A673 (cell line): ENCODE data around the gene UBA5. TPM values are rescaled to one million over a fixed set of nuclear protein-coding genes. Genes with fewer than 3 reads are reported as not detected.

Experiments
- BruUV-seq: library from RNA; stranded (reverse); fragments of 400-500 nt; replicated peaks from 2 replicates; lab custom pipeline; 2021; lab: Mats Ljungman, UMichigan
- CTCF ChIA-PET: fragments of 300-600 bp; sonication (Branson Sonifier 250); formaldehyde crosslinking; loops from one replicate; lab custom pipeline; 2022; ENCODE audit warnings: antibody characterized with exemption; lab: Charles Lee
- POLR2A ChIA-PET: fragments of 300-600 bp; sonication (Branson Sonifier 250); formaldehyde crosslinking; loops from one replicate; lab custom pipeline; 2022; ENCODE audit warnings: antibody characterized with exemption; ENCODE audit not compliant: low non-redundant PET; lab: Charles Lee
- DNase-seq: peaks from one replicate; pipeline ENCODE4 v3.0.0-alpha.2; 2015; ENCODE audit warnings: low spot score
- H3K27ac ChIP-seq: fragments of 200-600 bp; sonication (generic); 2 replicates; pipeline ENCODE4 v1.5.1; 2016; ENCODE audit warnings: mixed run types, low read depth, mild to moderate bottlenecking, mixed read lengths, antibody characterized with exemption, low read length; ENCODE audit not compliant: poor library complexity, severe bottlenecking
- H3K27me3 ChIP-seq: fragments of 200-600 bp; sonication (generic); replicated peaks from 2 replicates; pipeline ENCODE4 v1.6.1; 2017; ENCODE audit warnings: mixed run types, low read depth, mild to moderate bottlenecking, mixed read lengths, antibody characterized with exemption, low read length; ENCODE audit not compliant: insufficient read depth, poor library complexity
- H3K36me3 ChIP-seq: fragments of 200-600 bp; sonication (generic); 2 replicates; pipeline ENCODE4 v1.6.1; 2016; ENCODE audit warnings: mixed run types, mild to moderate bottlenecking, mixed read lengths, antibody characterized with exemption, low read length; ENCODE audit not compliant: insufficient read depth, poor library complexity, severe bottlenecking
- H3K4me1 ChIP-seq: fragments of 200-600 bp; sonication (generic); 2 replicates; pipeline ENCODE4 v1.6.1; 2017; ENCODE audit warnings: mixed run types, mild to moderate bottlenecking, mixed read lengths, antibody characterized with exemption, low read length; ENCODE audit not compliant: insufficient read depth, poor library complexity, severe bottlenecking
- H3K4me3 ChIP-seq: fragments of 200-600 bp; sonication (generic); 2 replicates; pipeline ENCODE4 v1.5.1; 2016; ENCODE audit warnings: low read depth, mixed run types, mild to moderate bottlenecking, mixed read lengths, low read length; ENCODE audit not compliant: poor library complexity, severe bottlenecking
- H3K9me3 ChIP-seq: fragments of 200-600 bp; sonication (generic); 2 replicates; pipeline ENCODE4 v1.6.1; 2016; ENCODE audit warnings: mixed run types, low read depth, mild to moderate bottlenecking, mixed read lengths, antibody characterized with exemption, low read length; ENCODE audit not compliant: poor library complexity, severe bottlenecking
- CTCF ChIP-seq: fragments of 300-800, 200-600 bp; sonication (generic); conservative IDR thresholded peaks from 2 replicates; pipeline ENCODE4 v1.5.1; 2017; ENCODE audit warnings: low read depth, mild to moderate bottlenecking, antibody characterized with exemption, low read length, moderate library complexity, mixed read lengths
- EZH2 ChIP-seq: fragments of 200-600 bp; sonication (generic); IDR thresholded peaks from 2 replicates; pipeline ENCODE4 v1.6.1; 2017; ENCODE audit warnings: borderline replicate concordance, low read depth, mild to moderate bottlenecking, mixed read lengths, antibody characterized with exemption, low read length; ENCODE audit not compliant: poor library complexity, severe bottlenecking
- intact Hi-C: fragments of 100-400 bp; cut with micrococcal nuclease; formaldehyde crosslinking; loops from one replicate; pipeline ENCODE4 v1.10.0; 2022; ENCODE audit not compliant: unreplicated experiment
- total RNA-seq: library from RNA; stranded (reverse); gene quantifications from 2 replicates; pipeline ENCODE4 v1.2.3, GENCODE V29; 2021

The UBA5 gene
- total RNA-seq, 1 experiment from 2014 or later, result 50.0 TPM

GRCh38 chr3:132675408-132675807 lies 15.3 kb downstream of the UBA5 start:
- TF ChIP-seq EZH2 (no peak), CTCF (no peak)
- Histone ChIP-seq H3K4me3 (no peak overlapping the region), H3K4me1 (no peaks in the 10 kb centered on the region), H3K9me3 (no peaks in the 10 kb centered on the region), H3K36me3 (peaks cover 35% of the 10 kb centered on the region), H3K27me3 (no peaks in the 10 kb centered on the region), H3K27ac (no peak overlapping the region)
- intact Hi-C loops, result no loop called here
- no TSS peak for BruUV-seq
- POLR2A ChIA-PET, result no interaction called here
- CTCF ChIA-PET, result no interaction called here
- DNase-seq, result no peak

DNA sequence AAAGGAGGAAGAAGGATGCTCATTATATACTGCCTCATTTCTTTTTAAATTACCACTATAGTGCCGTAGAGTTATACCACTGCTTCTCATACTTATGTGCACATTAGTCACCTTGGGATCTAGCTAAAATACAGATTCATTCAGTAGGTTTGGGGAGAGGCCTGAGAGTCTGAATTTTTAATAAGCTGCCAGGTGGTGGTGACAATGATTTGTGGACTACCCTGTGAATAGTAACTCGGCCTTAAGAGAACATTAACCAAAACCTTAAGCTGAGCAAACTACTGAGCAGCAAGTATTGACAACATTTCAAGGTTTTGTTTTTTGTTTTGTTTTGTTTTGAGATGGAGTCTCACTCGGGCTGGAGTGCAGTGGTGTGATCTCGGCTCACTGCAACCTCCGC lies 19.8 kb downstream of the UBA5 start:
- TF ChIP-seq EZH2, result no peak
- H3K27ac ChIP-seq, result no peak overlapping the region
- H3K36me3 ChIP-seq, result peaks cover 13% of the 10 kb centered on the region
- ChIA-PET POLR2A (interaction anchor here (0.6 kb wide), 1 partner anchor 34 kb away, joined by 3 read pairs; no protein-coding TSS in a partner anchor), CTCF (no interaction called here)
- no peaks in the 10 kb centered on the region for H3K9me3 ChIP-seq
- no TSS peak for BruUV-seq
- DNase-seq, result no peak
- no peaks in the 10 kb centered on the region for H3K27me3 ChIP-seq
- intact Hi-C loops, result no loop called here
- H3K4me3 ChIP-seq, result no peak overlapping the region
- H3K4me1 ChIP-seq, result no peaks in the 10 kb centered on the region

DNA sequence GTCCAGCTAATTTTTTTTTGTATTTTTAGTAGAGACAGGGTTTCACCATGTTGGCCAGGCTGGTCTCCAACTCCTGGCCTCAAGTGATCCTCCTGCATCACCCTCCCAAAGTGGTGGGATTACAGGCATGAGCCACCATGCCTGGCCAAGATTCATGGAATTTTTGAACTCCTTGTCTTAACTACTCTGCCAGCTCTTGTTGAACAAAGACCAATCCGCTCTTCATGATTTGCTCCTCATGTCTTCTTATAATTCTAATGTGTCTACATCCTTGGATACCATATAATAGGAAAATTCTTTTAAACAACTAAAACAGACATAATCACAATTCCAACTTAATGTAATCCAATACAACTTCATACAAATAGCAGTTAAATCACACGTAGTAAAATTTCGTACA lies 21.3 kb downstream of the UBA5 start:
- no peaks in the 10 kb centered on the region for H3K27me3 ChIP-seq
- TF ChIP-seq CTCF, result no peak
- no peak for TF ChIP-seq EZH2
- intact Hi-C loops, result no loop called here
- no peaks in the 10 kb centered on the region for H3K36me3 ChIP-seq
- BruUV-seq, result no TSS peak
- H3K4me3 ChIP-seq, result no peak overlapping the region
- ChIA-PET POLR2A (no interaction called here), CTCF (no interaction called here)
- no peak overlapping the region for H3K27ac ChIP-seq
- H3K4me1 ChIP-seq, result no peaks in the 10 kb centered on the region
- DNase-seq, result no peak
- H3K9me3 ChIP-seq, result no peaks in the 10 kb centered on the region

DNA sequence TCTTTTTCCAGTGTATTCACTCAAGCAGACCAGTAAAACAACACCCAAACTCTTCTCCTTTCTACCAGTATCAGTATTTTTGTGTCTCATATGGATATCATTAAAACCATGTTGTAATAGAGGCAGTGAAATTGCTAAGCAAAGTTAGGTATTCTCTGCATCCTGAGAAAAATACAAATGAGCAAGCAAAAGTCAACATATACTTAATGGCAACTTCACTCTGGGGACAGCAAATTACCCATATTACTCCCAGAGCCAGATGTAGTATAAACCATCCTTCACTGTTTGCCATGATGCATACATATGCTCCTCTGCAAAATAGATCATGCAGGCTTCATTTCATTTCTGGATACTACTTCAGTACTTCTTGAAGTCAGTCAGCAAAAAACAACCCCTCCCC lies 22.1 kb downstream of the UBA5 start:
- Histone ChIP-seq H3K36me3 (no peaks in the 10 kb centered on the region), H3K27ac (no peak overlapping the region), H3K4me1 (no peaks in the 10 kb centered on the region), H3K4me3 (no peak overlapping the region), H3K9me3 (no peaks in the 10 kb centered on the region), H3K27me3 (no peaks in the 10 kb centered on the region)
- BruUV-seq, result no TSS peak
- DNase-seq, result no peak
- intact Hi-C loops, result no loop called here
- POLR2A ChIA-PET, result no interaction called here
- TF ChIP-seq CTCF, result no peak
- TF ChIP-seq EZH2, result no peak
- CTCF ChIA-PET, result no interaction called here
